ENCODE data around the gene UVRAG. TPM values are rescaled to one million over a fixed set of nuclear protein-coding genes. Genes with fewer than 3 reads are reported as not detected.

The UVRAG gene
- total and polyA plus RNA-seq, 2 of the 4 experiments (the other 2 are of a cell fraction): 5.6 to 10.9 TPM

GRCh38 chr11:76083563-76084451 is 268.8 kb downstream of the UVRAG start:
- Histone ChIP-seq H2AK9ac (replicated peaks; ENCODE audit: low read depth, low read length, poor library complexity) (no peak overlapping the region), H3K23ac (ENCODE audit: low read depth, low read length) (peak overlapping the region; percentile 61; the same call in 1 of the 2 replicates), H2BK5ac (ENCODE audit: low read depth, low read length, poor library complexity, severe bottlenecking) (no peak overlapping the region), H3K27ac (ENCODE audit: insufficient read depth, low read length) (no peak overlapping the region), H2BK120ac (ENCODE audit: low read depth, low read length) (no peak overlapping the region), H3K9ac (ENCODE audit: low read depth, low read length) (no peak overlapping the region), H3K4me2 (ENCODE audit: low read depth, low read length) (0 out of 2 replicates have a peak overlapping the region, but pooled peaks have one; percentile 30), H3K27me3 (ENCODE audit: control insufficient read depth, insufficient read depth, low read length) (no peaks in the 10 kb centered on the region), H2AK5ac (ENCODE audit: low read depth, low read length) (no peak overlapping the region), H3K18ac (ENCODE audit: low read depth, low read length) (peak overlapping the region; percentile 60; the same call in 1 of the 2 replicates), H4K5ac (ENCODE audit: low read depth, low read length) (no peak overlapping the region), H3K4ac (ENCODE audit: low read depth, low read length) (peak overlapping the region; percentile 34), H2AFZ (replicated peaks; ENCODE audit: low read length, poor library complexity) (no peak overlapping the region), H3K4me3 (ENCODE audit: insufficient read depth, low read depth, low read length) (no peak overlapping the region), H3K79me1 (ENCODE audit: low read depth in 1 of 2, low read length in 2 of 2) (peaks cover 0 to 4% of the 10 kb centered on the region in 2 experiments; a peak in 2 of 4 replicates), H3K9me3 (ENCODE audit: control insufficient read depth, insufficient read depth, low read length) (no peaks in the 10 kb centered on the region), H3K36me3 (ENCODE audit: control insufficient read depth, insufficient read depth, low read length) (no peaks in the 10 kb centered on the region), H2BK15ac (ENCODE audit: low read depth, low read length) (0 out of 3 replicates have a peak overlapping the region, but pooled peaks have one; percentile 15), H4K91ac (ENCODE audit: insufficient read depth, low read depth, low read length) (no peak overlapping the region; the same call in 1 of the 2 replicates), H4K8ac (ENCODE audit: low read depth in 2 of 2, low read length in 2 of 2) (no peak overlapping the region), H3K4me1 (ENCODE audit: control insufficient read depth, insufficient read depth, low read length) (peaks cover 5% of the 10 kb centered on the region), H4K20me1 (ENCODE audit: insufficient read depth, low read length) (peaks cover 4% of the 10 kb centered on the region; the same call in 1 of the 2 replicates), H3K9me1 (ENCODE audit: insufficient read depth, low read length) (no peaks in the 10 kb centered on the region), H3K14ac (replicated peaks; ENCODE audit: low read depth, low read length) (0 out of 2 replicates have a peak overlapping the region, but pooled peaks have one; percentile 5), H2BK20ac (ENCODE audit: low read depth, low read length) (0 out of 2 replicates have a peak overlapping the region, but pooled peaks have one; percentile 38), H3K56ac (ENCODE audit: extremely low read depth, insufficient read depth, low read length) (no peak overlapping the region)
- in situ Hi-C loops (cut with MboI; ENCODE audit: low sequenced_read_pairs): no loop called here
- WGBS, 2 experiments (ENCODE audit: extremely low coverage in 2 of 2, insufficient read length in 1 of 2): no CpG with 5 or more reads among the region's 7 CpGs
- no peak for TF ChIP-seq FOS (IDR thresholded peaks at IDR 0.05; ENCODE audit: low read depth, low read length)
- TF ChIP-seq ELK1 (IDR thresholded peaks at IDR 0.05; ENCODE audit: borderline replicate concordance, low read depth, low read length): no peak
- no peak for TF ChIP-seq RAD21 (IDR thresholded peaks at IDR 0.05; ENCODE audit: low read length)
- no peak for TF ChIP-seq RFX5 (IDR thresholded peaks at IDR 0.05; ENCODE audit: low read depth, low read length)
- no peak for TF ChIP-seq CHD1 (IDR thresholded peaks at IDR 0.05; ENCODE audit: low read depth, low read length)
- TF ChIP-seq SMC3 (IDR thresholded peaks at IDR 0.05; ENCODE audit: low read depth, low read length): no peak
- no peak for TF ChIP-seq USF2 (IDR thresholded peaks at IDR 0.05; ENCODE audit: low read depth, low read length)
- no peak for TF ChIP-seq MXI1 (IDR thresholded peaks at IDR 0.05; ENCODE audit: borderline replicate concordance, low read depth, low read length)
- no peak for TF ChIP-seq MAFK (IDR thresholded peaks at IDR 0.05; ENCODE audit: low read depth, low read length)
- TF ChIP-seq POLR2A (IDR thresholded peaks at IDR 0.05; ENCODE audit: low read depth, low read length): no peak
- no peak for TF ChIP-seq NFE2L2 (IDR thresholded peaks at IDR 0.05; ENCODE audit: low read depth, low read length)
- dilution Hi-C loops (cut with HindIII; ENCODE audit: low sequenced_read_pairs, unreplicated experiment): no loop called here
- intact Hi-C loops (cut with micrococcal nuclease): no loop called here
- DNase-seq: no peak
- no peak for ATAC-seq (ENCODE audit: low read depth)
- POLR2A ChIA-PET (ENCODE audit: unreplicated experiment): no interaction called here
- no TSS peak for BruUV-seq (replicated peaks)
- CTCF ChIA-PET: interaction anchor here (0.6 kb wide), 1 partner anchor 755 kb away, joined by 3 read pairs; no protein-coding TSS in a partner anchor

Measured in IMR-90 (cell line).